GM18505 (cell line): ENCODE data around the gene PTGR3.

Experiments
- ATAC-seq: cut with Tn5 transposase; IDR thresholded peaks from one replicate; pipeline ENCODE4 v1.9.1; 2021; ENCODE audit not compliant: unreplicated experiment
- POLR2A ChIP-seq: IDR thresholded peaks from 4 replicates; pipeline ENCODE4 v1.6.1; 2011; ENCODE audit warnings: borderline replicate concordance; ENCODE audit not compliant: insufficient read depth, insufficient read length; ENCODE audit errors: extremely low read depth

The PTGR3 gene

DNA sequence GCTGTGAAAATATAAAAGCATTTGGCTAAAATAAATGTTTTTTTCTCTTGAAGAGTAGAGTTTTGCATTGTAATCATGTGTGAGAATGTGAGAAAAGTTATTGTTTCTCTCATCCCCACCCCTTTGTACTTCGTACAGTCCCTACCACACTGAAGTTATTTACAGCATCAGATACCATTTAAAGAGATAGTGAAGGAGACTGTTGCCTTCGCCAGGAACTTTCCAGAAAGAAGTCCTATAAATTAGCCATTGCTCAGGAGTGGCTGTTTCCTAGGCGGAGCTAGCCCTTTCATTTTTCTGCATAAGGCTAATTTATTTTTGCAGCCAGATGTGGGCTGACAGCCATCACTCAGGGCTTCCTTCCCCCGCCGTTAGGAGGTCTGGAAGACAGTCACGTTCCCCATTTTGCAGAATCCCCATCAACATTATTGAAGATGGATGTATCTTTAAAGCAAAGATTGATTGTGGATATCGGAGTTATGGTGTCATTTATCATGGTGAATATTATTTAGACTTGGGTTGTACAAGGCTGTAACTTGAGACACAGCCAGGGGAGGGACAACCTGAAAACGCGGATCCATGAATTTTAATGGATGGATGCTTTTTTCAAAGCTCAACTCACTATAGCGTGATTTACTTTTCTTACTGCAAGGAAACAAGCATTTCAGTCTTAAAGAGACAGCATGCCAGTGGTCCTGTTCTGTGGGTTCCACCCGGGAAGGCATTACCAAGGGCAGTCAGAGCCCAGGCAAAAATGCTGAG lies 18.8 kb upstream of the PTGR3 start:
- no peak for TF ChIP-seq POLR2A
- no peak for ATAC-seq

DNA sequence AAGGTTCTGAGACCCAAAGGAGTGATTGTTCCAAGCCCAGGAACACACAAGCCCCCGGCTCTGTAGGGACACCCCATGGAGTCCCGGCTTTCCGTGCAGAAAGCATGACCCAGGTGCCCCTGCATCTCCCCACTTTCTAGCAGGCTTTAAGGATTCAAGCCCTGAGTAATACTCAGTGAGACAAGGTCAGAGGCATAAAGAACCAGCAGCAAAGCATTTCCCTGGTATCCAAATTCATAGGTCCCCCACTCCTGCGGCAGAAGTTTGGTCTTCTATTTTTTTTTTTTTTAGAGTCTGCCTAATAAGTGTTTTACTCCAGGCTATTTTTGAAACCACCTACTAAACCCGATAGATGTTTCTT lies 18.0 kb upstream of the PTGR3 start:
- TF ChIP-seq POLR2A = no peak
- no peak for ATAC-seq

DNA sequence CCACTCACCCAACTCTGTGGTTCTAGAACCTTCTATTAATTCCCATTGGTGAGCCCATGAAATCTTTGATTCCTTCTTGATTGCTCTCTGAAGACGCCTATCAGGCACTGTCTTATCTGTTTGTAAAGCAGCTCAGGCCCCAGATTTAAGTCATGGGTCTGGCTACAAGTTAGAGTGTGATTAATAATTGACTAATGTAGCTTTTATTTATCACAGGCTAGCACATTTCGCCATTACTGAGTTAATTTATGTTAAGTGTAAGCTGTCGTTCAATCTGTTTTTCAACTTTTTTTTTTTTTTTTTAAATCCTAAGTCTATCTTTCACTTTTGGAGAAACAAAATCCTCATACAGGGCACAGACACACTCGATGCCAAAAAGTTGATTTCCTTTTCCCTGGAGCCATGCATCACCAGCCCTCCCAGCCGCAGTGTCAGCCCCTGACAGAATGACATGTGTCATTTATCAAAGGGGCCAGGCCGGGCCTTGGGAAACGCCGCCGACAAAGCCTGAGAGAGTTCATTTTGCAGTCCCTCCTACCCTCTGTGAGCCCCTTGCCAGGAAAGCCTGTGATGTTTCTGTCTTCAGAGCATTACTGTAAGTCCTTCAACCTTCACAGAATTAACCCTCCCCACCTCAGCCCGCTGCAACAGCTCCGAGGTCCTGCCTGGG lies 17.5 kb upstream of the PTGR3 start:
- TF ChIP-seq POLR2A = no peak
- ATAC-seq = no peak

DNA sequence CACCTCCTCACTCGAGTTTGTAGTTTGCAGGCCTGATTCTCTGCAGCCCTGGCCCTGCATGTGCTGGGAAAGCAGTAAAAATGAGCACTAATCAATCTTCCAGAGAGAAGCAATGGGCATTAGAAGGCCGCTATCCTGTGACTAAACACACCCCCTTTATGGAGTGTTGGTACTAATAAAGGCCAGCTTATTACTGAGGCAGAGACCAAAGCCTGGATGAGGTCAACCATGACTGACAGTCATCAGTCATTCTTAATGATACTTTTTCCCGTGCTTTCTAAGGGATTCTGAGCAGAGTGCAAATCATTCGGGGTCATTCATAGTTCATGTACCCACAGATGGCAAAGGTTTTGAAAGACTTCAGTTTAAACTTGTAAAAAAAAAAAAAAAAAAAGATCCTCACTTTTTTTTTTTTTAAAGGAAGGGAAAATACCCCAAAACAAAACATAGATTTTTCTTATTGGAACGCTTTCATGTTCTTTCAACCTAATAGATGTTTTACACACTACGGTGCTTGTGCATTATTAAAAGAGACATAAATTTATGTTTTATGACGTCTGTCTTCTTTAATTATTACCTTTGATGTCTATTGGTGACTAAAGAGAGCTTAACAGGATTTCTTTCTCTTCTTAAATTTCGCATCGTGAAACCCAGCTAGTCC lies 14.9 kb upstream of the PTGR3 start:
- no peak for TF ChIP-seq POLR2A
- ATAC-seq = no peak

DNA sequence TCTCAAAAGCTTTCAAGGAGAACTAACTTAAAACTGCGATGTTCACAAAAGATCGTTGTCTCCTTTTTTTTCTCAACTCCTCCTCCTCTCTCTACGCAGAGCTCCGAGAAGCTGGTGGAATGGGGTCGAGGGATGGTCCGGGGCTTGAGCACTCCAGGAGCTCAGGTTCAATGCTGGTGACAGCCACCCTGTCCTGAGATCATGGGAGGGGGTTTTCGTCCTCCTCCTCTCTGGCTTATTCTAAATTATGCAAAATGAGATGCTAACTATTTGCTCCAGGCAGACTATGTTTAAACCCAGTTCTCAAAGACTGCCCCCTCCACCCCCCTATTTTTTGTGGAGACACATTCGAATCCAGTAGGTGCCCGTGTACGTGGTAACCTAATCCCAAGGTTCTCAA lies 13.5 kb upstream of the PTGR3 start:
- TF ChIP-seq POLR2A = no peak
- ATAC-seq = no peak

DNA sequence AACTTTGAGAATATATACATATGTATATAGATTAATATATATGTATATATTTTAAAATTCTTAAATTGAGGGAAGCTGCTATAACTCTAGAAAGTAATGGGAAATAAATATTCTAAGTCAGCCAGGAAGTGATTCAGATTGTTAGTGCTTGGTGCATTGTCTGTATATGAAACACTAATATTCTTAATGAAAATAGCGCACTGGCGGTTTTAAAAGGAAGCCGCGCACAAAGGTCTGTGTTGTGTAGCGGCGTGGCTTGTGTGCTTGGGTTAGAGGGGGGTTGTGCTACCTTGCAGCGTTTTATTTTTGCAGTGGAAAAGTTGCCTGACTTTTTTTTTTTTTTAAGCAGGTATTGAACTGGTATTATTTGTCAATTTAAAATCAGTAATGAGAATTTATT lies 13.0 kb upstream of the PTGR3 start:
- TF ChIP-seq POLR2A = no peak

DNA sequence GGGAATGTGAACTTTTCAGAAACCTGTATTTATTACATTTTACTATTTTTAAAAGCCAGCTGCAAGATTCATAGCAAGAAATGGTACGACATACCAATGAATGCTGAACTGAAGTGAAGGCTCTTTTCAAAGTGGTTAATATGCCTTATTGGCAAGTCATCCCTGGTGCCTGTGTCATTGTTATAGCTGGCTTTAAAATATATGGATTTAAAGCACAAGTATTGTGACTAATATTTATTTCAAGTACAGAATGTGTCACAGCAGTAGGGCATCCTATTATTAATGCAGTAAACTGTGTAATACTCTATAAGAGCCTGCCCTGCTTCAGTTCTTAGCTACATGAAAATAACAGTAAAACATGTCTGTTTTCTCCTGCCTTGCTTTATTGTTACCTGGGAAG lies 12.5 kb upstream of the PTGR3 start:
- ATAC-seq = no peak
- TF ChIP-seq POLR2A = no peak

More for the DNA sequence above, 13.0 kb upstream of the PTGR3 start:
- no peak for ATAC-seq

DNA sequence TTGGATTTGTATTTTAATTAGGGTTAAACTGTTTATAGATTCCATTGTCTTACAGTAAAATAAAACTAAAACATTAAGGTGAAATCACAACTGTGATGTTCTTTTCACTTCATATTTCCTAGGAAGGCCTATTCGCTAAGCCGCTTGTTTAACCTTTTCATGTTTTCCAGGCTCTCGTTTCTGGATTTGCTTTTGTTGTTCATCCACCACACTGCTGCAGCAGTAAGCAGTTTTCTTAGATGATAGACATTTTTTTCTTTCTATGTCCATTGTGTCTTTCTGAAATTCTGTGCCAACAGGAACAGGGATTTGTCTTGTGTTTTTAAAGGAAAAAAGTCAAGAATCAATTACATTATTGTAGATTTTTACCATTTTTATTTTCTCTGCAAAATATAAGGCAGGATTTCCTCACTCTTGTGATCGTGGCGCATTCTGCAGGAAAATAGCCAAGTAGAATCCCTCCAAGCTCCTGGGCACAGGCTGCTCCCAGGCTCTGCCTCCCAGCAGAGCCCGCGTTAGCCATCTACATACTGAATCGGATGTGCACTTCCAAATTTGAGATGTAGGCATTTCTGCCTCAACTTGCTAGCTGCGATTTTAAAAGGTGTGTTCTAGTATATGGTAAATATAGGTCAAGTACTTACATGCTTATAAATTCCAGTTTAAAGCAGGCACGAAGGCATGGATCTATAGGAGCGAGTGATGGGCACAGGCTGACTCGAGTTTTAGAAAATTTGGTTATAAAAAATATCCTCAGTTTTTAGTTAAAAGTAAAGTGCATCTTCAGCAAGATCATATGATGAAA lies 11.8 kb upstream of the PTGR3 start:
- ATAC-seq = no peak
- no peak for TF ChIP-seq POLR2A

DNA sequence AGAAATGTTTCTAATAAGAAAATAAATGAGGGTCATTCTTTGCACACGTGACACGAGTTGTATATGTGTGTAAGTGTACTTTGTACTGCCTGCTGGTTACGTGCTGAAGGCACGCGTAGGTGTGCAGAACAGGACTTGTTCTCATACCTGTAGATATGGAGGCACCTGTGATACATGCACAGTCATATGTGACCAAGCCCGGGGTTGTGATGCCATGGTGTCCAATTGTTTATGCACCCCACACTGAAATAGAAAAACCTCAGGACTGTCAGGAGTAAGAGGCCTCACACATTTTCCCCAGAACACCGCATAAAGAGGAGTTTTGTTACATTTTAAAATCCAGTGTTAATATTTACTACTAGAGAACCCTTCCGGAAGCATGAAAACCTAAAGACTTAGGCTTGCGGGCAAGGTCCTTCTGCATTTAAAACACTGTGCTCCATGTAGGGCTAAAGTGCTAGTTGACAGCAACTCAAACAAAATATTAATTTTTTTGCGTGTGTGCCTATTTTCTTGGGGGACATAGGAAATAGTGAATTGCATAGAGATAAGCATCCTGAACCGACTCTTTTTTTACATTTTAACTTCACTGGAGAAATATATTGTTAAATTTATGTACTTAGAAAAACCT lies 10.9 kb upstream of the PTGR3 start:
- ATAC-seq = no peak

DNA sequence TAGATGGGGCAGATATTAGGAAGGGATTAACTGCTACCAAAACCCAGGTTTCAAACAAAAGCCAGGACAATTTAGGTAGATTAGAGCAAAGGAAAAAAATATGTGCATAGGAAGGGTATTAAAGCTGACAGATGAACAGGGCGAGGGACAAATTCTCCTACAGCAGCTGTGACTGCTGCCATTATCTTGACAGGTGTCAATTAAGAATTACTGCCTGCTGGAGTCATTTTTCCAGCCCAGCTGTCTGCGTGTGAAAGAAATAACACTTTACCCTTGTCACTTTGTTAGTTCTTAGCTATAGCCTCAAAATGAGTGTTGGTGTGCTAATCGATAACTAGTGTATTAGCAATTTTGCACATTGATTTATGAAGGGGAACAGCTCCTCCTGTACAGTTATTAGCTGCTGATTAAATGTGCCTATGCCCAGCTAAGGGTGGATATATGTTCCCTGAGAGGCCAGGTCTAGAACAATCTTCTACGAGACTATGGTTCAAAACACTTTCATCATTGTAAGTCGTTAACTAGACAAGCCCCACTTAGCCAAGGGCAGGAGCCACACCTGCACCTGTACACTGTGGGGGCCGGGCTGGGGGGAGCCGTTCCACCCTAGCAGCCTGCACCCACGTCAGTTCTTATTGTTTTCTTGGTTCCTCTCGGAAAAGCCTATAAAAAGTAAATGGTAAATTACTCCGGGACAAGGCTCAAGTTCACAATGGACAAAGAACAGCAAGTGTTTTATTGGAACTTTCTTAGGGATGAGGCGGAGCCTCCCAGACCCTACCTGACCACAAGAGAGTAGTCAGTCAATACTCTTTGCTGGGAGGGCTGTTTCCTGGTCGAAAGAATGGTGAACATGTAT lies 9.4 kb upstream of the PTGR3 start:
- no peak for TF ChIP-seq POLR2A
- no peak for ATAC-seq

More for the DNA sequence above, 10.9 kb upstream of the PTGR3 start:
- no peak for TF ChIP-seq POLR2A

DNA sequence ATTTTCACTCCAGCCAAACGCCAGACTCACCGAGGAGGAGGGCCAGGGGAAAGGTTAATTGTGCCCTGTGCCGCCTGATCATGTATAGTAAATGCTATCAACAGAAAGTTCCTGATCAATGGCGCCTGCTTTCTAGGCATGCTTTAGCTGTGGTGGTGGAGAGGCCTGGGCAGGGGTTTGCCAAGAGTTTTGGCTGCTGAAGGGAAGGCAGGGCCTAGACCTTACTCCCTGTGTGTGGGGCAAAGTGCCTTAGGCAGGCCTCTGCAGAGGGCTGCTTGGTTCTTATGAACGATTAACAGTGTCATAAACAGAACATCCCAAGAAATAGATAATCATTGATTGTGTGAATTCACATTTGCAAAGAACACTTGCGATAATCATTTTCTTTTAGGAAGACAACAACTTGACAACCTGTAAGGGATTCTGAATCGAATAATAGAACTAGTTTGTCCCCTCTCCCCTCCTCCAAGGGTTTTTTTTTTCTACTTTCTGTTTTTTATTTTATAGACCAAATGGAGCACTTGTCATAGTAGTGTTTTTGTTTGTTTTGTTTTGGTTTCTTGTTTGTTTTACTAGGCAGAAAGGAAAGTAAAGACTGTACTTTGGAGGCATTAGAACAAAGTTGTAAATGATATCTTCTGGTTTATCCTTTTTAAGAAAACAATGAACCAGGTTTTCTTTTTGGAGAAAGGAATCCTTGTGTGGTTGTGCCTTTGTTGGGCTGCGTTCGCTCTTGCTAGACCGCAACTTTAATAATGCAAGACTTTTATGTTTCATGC lies 8.2 kb upstream of the PTGR3 start:
- ATAC-seq = no peak
- no peak for TF ChIP-seq POLR2A
